Measurements from ENCODE around the gene SCUBE3.

Gene SCUBE3

DNA sequence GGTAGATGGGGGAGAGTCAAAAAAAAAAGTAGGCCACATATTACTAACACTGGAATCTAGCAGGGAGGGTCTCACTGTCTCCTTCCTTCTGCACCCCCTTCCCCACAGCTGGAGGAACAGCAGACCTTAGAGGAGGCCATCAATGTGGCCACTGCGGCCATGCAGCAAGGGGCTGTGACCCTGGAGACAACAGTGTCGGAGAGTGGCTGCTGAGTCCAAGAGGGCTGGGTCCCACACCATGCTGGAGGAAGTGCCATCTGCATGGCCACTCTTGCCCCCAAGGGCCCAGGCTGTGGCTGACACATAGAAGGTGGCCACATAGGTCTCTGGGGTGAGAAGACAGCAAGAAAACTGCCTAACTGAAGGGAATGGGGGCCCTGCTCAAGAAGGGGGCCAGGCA is 81.3 kb downstream of the SCUBE3 start:
- no peak overlapping the region for H3K4me3 ChIP-seq (ENCODE audit: low read depth, low read length)
- no peak for DNase-seq (ENCODE audit: low read depth)
- no peak for TF ChIP-seq CTCF (IDR thresholded peaks at IDR 0.05; ENCODE audit: low read depth, low read length, missing control alignments)

DNA sequence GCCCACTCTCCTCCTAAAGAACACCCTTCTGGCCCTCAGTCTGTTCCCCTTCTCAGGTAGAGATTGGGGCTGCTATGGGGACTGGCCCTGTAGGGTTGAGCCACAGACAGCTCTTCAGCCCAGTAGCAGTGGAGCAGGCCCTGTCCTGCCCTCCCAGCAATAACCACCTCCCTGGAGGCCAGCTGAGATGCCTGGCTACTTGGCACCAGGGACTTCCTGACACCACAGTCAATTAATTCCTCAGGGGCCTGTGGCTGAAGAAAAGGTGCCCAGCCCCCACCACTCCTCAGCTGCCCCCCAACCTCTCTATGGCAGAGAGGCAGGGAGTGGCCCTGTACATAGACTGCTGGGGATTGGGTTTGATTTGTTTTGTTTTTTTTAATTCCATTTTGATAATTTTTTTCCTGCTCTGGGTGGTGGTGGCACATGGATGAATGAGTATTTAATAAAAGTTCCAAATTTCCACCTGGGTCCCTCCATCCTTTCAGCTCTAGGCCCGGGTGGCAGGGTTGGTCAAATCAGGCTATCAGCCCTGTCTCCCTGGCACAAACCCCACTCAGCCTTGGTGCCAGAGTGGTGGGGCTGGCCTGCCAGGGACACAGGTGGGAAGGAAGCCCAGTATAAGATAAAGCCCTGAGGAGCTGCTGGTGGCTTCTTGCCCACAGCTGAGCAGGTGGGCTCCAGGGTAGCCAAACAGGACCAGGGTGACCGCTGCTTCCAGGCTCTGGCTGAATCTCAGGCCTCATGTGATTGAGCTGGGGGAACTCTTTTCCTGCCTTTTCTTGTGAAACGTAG is 82.0 kb downstream of the SCUBE3 start:
- no peak for DNase-seq (ENCODE audit: low read depth)
- no peak for TF ChIP-seq CTCF (IDR thresholded peaks at IDR 0.05; ENCODE audit: low read depth, low read length, missing control alignments)
- H3K4me3 ChIP-seq (ENCODE audit: low read depth, low read length), result no peak overlapping the region

DNA sequence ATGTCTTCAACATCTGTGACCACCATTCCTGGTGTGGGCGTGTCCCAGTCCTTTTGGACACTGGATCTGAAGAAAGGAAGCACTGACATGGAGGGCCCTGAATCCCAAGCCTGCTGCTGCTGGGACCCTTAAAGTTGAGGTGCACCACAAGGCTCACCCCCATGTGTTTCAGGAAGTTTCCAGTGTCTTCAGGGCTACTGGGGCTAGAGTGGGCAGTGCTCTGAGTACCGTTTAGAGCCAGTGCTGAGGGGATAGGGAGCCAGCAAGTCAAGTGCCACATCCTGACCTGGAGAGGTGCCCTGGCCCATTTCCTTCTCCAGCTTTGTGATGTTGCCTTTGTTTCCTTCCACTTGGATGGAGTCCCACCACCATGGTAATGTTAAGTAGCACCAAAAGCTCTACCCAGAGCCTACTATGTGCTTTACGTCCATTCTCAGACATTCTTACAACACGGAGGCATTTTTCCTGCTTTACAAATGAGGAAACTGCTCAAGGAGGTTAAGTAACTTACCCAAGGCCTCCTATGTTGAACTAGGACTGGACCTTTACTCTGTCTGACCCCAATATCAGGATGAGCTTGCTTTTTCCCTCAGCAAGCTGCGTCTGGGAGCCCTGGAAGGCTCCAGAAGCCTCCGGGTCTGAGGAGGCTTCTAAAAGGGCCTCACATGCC is 83.3 kb downstream of the SCUBE3 start:
- H3K4me3 ChIP-seq (ENCODE audit: low read depth, low read length), result no peak overlapping the region
- no peak for DNase-seq (ENCODE audit: low read depth)
- TF ChIP-seq CTCF (IDR thresholded peaks at IDR 0.05; ENCODE audit: low read depth, low read length, missing control alignments), result no peak

GRCh38 chr6:35297601-35298481 is 84.1 kb downstream of the SCUBE3 start, which contains the start of gene DEF6:
Gene DEF6 (plus strand): TSS chr6:35297818. CDS start chr6:35297857, 39 bp downstream.
- peak; percentile 94 for TF ChIP-seq CTCF (IDR thresholded peaks at IDR 0.05; ENCODE audit: low read depth, low read length, missing control alignments)
- H3K4me3 ChIP-seq (ENCODE audit: low read depth, low read length), result peak within 1 kb of the TSS; percentile 93
- peak; percentile 81 for DNase-seq (ENCODE audit: low read depth)

GRCh38 chr6:35298625-35299140 is 84.9 kb downstream of the SCUBE3 start:
- TF ChIP-seq CTCF (IDR thresholded peaks at IDR 0.05; ENCODE audit: low read depth, low read length, missing control alignments), result no peak
- no peak for DNase-seq (ENCODE audit: low read depth)
- peak overlapping the region; percentile 93 for H3K4me3 ChIP-seq (ENCODE audit: low read depth, low read length)

- TF ChIP-seq CTCF (IDR thresholded peaks at IDR 0.05; ENCODE audit: low read depth, low read length, missing control alignments), result no peak
- H3K4me3 ChIP-seq (ENCODE audit: low read depth, low read length), result peak overlapping the region; percentile 93
- no peak for DNase-seq (ENCODE audit: low read depth)
These were observed 85.9 kb downstream of the SCUBE3 start for GRCh38 chr6:35299674-35300073.
